Measurements from ENCODE around the gene SLC24A3. TPM values are rescaled to one million over a fixed set of nuclear protein-coding genes. Genes with fewer than 3 reads are reported as not detected.
A peak's percentile ranks its signal among the peaks of the same experiment; 100 is the strongest.

SLC24A3 gene
- total and polyA plus RNA-seq, 2 experiments from 2014 or later: not detected

- Histone ChIP-seq H3K27me3 (replicated peaks; ENCODE audit: insufficient read depth) (no peaks in the 10 kb centered on the region), H3K36me3 (ENCODE audit: low read depth) (no peaks in the 10 kb centered on the region), H3K4me3 (no peak overlapping the region), H3K79me2 (ENCODE audit: insufficient read depth) (no peaks in the 10 kb centered on the region), H3K9me2 (ENCODE audit: insufficient read depth) (no peaks in the 10 kb centered on the region), H3K27ac (no peak overlapping the region), H4K20me1 (ENCODE audit: insufficient read depth) (no peaks in the 10 kb centered on the region), H2AFZ (no peak overlapping the region), H3K9me3 (ENCODE audit: low read depth) (no peaks in the 10 kb centered on the region), H3F3A (ENCODE audit: insufficient read depth) (no peaks in the 10 kb centered on the region), H3K4me1 (ENCODE audit: insufficient read depth) (no peaks in the 10 kb centered on the region), H3K4me2 (ENCODE audit: unreplicated experiment) (no peak overlapping the region), H3K9ac (no peak overlapping the region)
- 45 to 56% methylated on average over 9 of the region's 9 CpGs for WGBS, 2 experiments (ENCODE audit: low coverage in 1 of 2, low lambda C conversion rate in 2 of 2, missing lambda C conversion rate in 2 of 2)
- no peak for DNase-seq
- in situ Hi-C loops (cut with MboI): no loop called here
- TF ChIP-seq EZH2phosphoT487 (IDR thresholded peaks at IDR 0.05; ENCODE audit: insufficient read depth, low read depth): no peak
- TF ChIP-seq EZH2 (IDR thresholded peaks at IDR 0.05; ENCODE audit: insufficient read depth, poor library complexity, severe bottlenecking): no peak
Measured at GRCh38 chr20:19423097-19423899, 210.9 kb downstream of the SLC24A3 start.

GRCh38 chr20:19423900-19424620 is 211.6 kb downstream of the SLC24A3 start:
- Histone ChIP-seq H3K27me3 (replicated peaks; ENCODE audit: insufficient read depth) (no peaks in the 10 kb centered on the region), H3K4me1 (ENCODE audit: insufficient read depth) (no peaks in the 10 kb centered on the region), H3F3A (ENCODE audit: insufficient read depth) (no peaks in the 10 kb centered on the region), H3K9me2 (ENCODE audit: insufficient read depth) (no peaks in the 10 kb centered on the region), H3K4me3 (no peak overlapping the region), H3K9me3 (ENCODE audit: low read depth) (no peaks in the 10 kb centered on the region), H4K20me1 (ENCODE audit: insufficient read depth) (no peaks in the 10 kb centered on the region), H2AFZ (no peak overlapping the region), H3K9ac (no peak overlapping the region), H3K27ac (no peak overlapping the region), H3K79me2 (ENCODE audit: insufficient read depth) (no peaks in the 10 kb centered on the region), H3K4me2 (ENCODE audit: unreplicated experiment) (no peak overlapping the region), H3K36me3 (ENCODE audit: low read depth) (no peaks in the 10 kb centered on the region)
- TF ChIP-seq EZH2 (IDR thresholded peaks at IDR 0.05; ENCODE audit: insufficient read depth, poor library complexity, severe bottlenecking) (no peak), EZH2phosphoT487 (IDR thresholded peaks at IDR 0.05; ENCODE audit: insufficient read depth, low read depth) (no peak)
- WGBS, 2 experiments (ENCODE audit: low coverage in 1 of 2, low lambda C conversion rate in 2 of 2, missing lambda C conversion rate in 2 of 2): 63 to 64% methylated on average over 8 of the region's 8 CpGs
- no peak for DNase-seq
- in situ Hi-C loops (cut with MboI): no loop called here

GRCh38 chr20:19426356-19426755 is 213.9 kb downstream of the SLC24A3 start:
- no peak overlapping the region for H3K9ac ChIP-seq
- 34 to 39% methylated on average over 3 of the region's 3 CpGs for WGBS, 2 experiments (ENCODE audit: low coverage in 1 of 2, low lambda C conversion rate in 2 of 2, missing lambda C conversion rate in 2 of 2)
- no peaks in the 10 kb centered on the region for H3F3A ChIP-seq (ENCODE audit: insufficient read depth)
- in situ Hi-C loops (cut with MboI): no loop called here
- no peaks in the 10 kb centered on the region for H3K4me1 ChIP-seq (ENCODE audit: insufficient read depth)
- no peaks in the 10 kb centered on the region for H3K79me2 ChIP-seq (ENCODE audit: insufficient read depth)
- H3K27me3 ChIP-seq (replicated peaks; ENCODE audit: insufficient read depth): no peaks in the 10 kb centered on the region
- H3K36me3 ChIP-seq (ENCODE audit: low read depth): no peaks in the 10 kb centered on the region
- no peaks in the 10 kb centered on the region for H3K9me2 ChIP-seq (ENCODE audit: insufficient read depth)
- H3K4me3 ChIP-seq: no peak overlapping the region
- no peak overlapping the region for H3K4me2 ChIP-seq (ENCODE audit: unreplicated experiment)
- TF ChIP-seq EZH2 (IDR thresholded peaks at IDR 0.05; ENCODE audit: insufficient read depth, poor library complexity, severe bottlenecking): no peak
- no peak for TF ChIP-seq EZH2phosphoT487 (IDR thresholded peaks at IDR 0.05; ENCODE audit: insufficient read depth, low read depth)
- H2AFZ ChIP-seq: no peak overlapping the region
- DNase-seq: no peak
- no peak overlapping the region for H3K27ac ChIP-seq
- no peaks in the 10 kb centered on the region for H3K9me3 ChIP-seq (ENCODE audit: low read depth)
- H4K20me1 ChIP-seq (ENCODE audit: insufficient read depth): no peaks in the 10 kb centered on the region

GRCh38 chr20:19427480-19427879 is 215.0 kb downstream of the SLC24A3 start:
- Histone ChIP-seq H3K9me3 (ENCODE audit: low read depth) (no peaks in the 10 kb centered on the region), H3K79me2 (ENCODE audit: insufficient read depth) (no peaks in the 10 kb centered on the region), H2AFZ (no peak overlapping the region), H3K4me1 (ENCODE audit: insufficient read depth) (no peaks in the 10 kb centered on the region), H3K9me2 (ENCODE audit: insufficient read depth) (no peaks in the 10 kb centered on the region), H3K4me2 (ENCODE audit: unreplicated experiment) (no peak overlapping the region), H3K27me3 (replicated peaks; ENCODE audit: insufficient read depth) (no peaks in the 10 kb centered on the region), H4K20me1 (ENCODE audit: insufficient read depth) (no peaks in the 10 kb centered on the region), H3K27ac (no peak overlapping the region), H3K9ac (no peak overlapping the region), H3K36me3 (ENCODE audit: low read depth) (no peaks in the 10 kb centered on the region), H3F3A (ENCODE audit: insufficient read depth) (no peaks in the 10 kb centered on the region), H3K4me3 (no peak overlapping the region)
- no peak for TF ChIP-seq EZH2phosphoT487 (IDR thresholded peaks at IDR 0.05; ENCODE audit: insufficient read depth, low read depth)
- TF ChIP-seq EZH2 (IDR thresholded peaks at IDR 0.05; ENCODE audit: insufficient read depth, poor library complexity, severe bottlenecking): no peak
- 32 to 40% methylated on average over 9 of the region's 9 CpGs for WGBS, 2 experiments (ENCODE audit: low coverage in 1 of 2, low lambda C conversion rate in 2 of 2, missing lambda C conversion rate in 2 of 2)
- in situ Hi-C loops (cut with MboI): no loop called here
- peak; percentile 13 for DNase-seq
